Measurements from ENCODE around the gene SMAP2.

DNA sequence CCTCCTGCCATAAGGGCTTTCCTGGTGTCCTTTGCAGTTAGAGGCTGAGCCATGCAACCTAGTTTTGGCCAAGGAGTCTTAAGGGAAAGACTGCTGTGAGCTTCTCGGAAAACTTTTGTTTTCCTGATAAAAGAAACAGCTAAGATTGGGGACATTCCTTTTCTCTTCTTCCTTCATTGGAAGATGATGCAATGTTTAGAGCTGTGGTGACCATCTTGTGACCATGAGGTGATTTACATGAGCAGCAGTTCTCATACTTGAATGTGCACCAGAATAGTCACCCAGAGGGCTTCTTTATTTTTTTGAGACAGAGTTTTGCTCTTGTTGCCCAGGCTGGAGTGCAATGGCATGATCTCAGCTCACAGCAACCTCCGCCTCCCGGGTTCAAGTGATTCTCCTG is 20.4 kb upstream of the SMAP2 start:
- TF ChIP-seq CTCF (optimal IDR thresholded peaks at IDR 0.05 in 1 of 3, IDR thresholded peaks at IDR 0.05 in 1 of 3, conservative IDR thresholded peaks at IDR 0.05 in 1 of 3; ENCODE audit: extremely low read depth in 1 of 3, insufficient read depth in 2 of 3, low read length in 3 of 3) (no peak), EZH2 (IDR thresholded peaks at IDR 0.05; ENCODE audit: low read length) (no peak)

Data from keratinocyte (primary cell).